GM12892 (cell line): ENCODE results near the gene SLC7A4.
A peak's percentile ranks its signal among the peaks of the same experiment; 100 is the strongest.
"Not testable (repeated sequence)": the region's sequence is repeated elsewhere in the genome, so short reads cannot be mapped to it uniquely, and the experiment has no call there.

Experiments used
- DNase-seq: peaks from one replicate; pipeline ENCODE4 v3.0.0; 2011; ENCODE audit not compliant: insufficient read length
- FAIRE-seq: peaks from 2 replicates; lab custom pipeline; 2011; peaks lifted over from hg19 to GRCh38; lab: Jason Lieb, UNC
- POLR2A ChIP-seq: IDR thresholded peaks from 2 replicates; pipeline ENCODE4 v1.6.1; 2011; ENCODE audit warnings: low read depth, low read length, control low read depth
- POLR2AphosphoS5 ChIP-seq: IDR thresholded peaks from 2 replicates; pipeline ENCODE4 v1.6.1; 2011; ENCODE audit warnings: low read depth, low read length, control low read depth
- TAF1 ChIP-seq: IDR thresholded peaks from 2 replicates; pipeline ENCODE4 v1.6.1; 2011; ENCODE audit warnings: low read depth, mild to moderate bottlenecking, control low read depth, low read length, borderline replicate concordance

SLC7A4 gene

DNA sequence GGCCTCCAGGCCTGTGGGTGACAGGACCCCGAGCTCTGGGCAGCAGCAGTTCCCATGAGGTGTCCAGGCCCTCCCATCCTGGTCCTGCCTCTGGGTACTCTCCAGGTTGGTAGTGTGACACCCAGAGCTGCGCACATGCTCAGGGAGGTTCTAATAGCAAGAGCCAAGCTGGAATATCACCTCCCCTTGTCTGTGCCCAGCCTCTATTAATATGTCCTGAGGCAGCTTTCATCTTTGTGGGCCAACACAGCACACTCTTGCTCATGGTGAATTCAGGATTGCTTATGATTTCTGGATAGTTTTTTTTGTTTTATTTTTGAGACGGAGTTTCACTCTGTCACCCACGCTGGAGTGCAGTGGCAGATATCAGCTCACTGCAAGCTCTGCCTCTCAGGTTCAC is 14.0 kb downstream of the SLC7A4 start:
- DNase-seq (no peak), FAIRE-seq (no peak)
- TF ChIP-seq POLR2A: no peak
- TF ChIP-seq POLR2AphosphoS5: no peak
- no peak for TF ChIP-seq TAF1

DNA sequence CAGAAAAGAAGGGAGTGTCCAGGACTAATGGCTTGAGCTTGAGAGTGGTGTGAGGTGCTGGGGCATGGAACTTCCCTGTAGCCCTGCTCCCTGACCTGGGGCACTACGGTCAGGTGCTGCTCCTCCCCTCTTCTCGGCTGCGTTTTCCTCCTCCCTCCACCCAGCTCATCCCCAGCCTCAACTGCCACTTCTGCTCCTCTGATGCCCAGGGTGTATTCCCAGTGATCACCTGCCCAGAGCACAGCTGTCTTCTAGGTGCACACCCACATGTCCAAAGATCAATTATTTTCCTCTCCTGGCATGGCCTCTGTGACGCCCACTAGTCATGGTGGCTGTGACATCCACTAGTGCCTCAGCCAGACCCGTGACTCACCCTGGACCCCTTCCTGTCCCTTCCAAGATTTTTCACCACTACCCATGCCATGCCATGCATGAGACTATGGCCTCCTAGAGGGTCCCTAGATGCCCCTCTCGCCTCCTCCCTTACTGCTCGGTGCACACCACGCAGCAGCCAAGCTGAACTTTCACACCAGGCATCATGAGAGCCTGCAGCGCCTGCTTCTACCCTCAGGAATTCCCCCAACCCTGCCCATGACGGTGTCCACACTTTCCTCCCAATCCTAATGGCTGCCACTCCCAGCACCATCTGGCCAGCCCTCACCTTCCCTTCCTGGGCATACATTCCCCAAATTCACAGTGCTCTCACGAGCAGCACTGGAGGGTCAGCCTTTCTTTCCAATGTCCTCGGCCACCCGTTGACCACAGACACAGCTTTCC is 15.5 kb downstream of the SLC7A4 start:
- TF ChIP-seq POLR2AphosphoS5 (no peak), POLR2A (no peak), TAF1 (no peak)
- FAIRE-seq (no peak), DNase-seq (no peak)

- DNase-seq (no peak), FAIRE-seq (no peak)
- TF ChIP-seq TAF1 (no peak), POLR2A (no peak), POLR2AphosphoS5 (no peak)
Observed at GRCh38 chr22:21015466-21016006, 16.8 kb downstream of the SLC7A4 start.

GRCh38 chr22:21014726-21015465 is 17.5 kb downstream of the SLC7A4 start, which contains the start of gene P2RX6:
Gene P2RX6 (plus strand): TSS chr22:21015165. CDS start chr22:21015175, 10 bp downstream.
- TF ChIP-seq POLR2AphosphoS5 (no peak), TAF1 (no peak), POLR2A (no peak)
- DNase-seq (no peak), FAIRE-seq (peak; percentile 48)

DNA sequence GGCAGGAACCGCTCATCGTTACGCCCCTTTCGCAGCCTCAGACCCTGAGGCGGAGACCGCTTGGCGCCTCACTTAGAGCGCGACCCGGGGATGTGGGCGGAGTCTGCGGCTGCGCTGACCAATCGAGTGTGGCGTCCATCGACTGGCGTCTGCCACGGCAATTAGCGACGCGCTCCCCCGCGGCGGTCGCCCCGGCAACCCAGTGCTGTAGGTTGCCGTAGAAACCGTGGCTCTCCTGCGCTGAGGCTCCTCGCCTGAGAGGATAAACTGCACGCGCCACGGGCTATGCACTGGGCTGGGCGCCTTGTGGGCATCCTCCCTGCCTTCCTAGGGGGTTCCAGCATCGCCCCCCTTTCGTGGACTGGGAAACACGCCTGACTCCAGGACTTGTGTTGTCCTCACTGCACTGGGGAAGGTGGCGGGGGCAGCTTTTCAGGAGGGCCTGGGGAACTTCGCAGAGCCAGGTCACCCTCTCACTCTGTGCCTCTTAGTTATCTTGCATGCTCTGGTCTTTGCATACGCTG is 18.1 kb downstream of the SLC7A4 start:
- FAIRE-seq (peak; percentile 88), DNase-seq (peak; percentile 95)
- TF ChIP-seq POLR2A (no peak), POLR2AphosphoS5 (no peak), TAF1 (no peak)

DNA sequence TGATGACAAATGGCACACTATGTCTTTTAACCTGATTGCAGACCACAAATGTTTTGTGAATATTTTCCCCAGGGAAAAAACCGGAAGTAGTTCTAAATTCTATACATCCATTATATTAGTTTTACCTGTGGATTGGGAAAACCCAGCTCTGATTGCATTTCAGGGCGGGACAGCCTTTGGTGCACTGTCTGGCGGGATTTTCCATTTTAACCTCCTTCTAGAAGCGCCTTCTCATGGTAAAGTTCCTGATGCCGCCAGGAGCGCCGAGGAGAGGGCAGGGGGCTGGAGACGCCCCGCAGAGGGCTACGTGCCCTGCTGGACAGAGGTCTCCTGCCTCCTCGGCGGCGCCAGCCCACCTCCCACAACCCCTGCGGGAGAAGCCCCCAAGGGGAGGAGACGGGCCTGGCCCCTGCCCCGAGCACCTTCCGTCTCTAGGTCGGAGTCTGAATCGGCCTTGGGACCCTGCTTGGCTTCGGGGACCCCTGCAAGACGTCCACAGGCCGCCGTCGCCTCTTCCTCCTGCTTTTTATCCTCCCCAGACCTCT is 18.6 kb downstream of the SLC7A4 start:
- DNase-seq (no peak), FAIRE-seq (no peak)
- no peak for TF ChIP-seq TAF1
- no peak for TF ChIP-seq POLR2AphosphoS5

DNA sequence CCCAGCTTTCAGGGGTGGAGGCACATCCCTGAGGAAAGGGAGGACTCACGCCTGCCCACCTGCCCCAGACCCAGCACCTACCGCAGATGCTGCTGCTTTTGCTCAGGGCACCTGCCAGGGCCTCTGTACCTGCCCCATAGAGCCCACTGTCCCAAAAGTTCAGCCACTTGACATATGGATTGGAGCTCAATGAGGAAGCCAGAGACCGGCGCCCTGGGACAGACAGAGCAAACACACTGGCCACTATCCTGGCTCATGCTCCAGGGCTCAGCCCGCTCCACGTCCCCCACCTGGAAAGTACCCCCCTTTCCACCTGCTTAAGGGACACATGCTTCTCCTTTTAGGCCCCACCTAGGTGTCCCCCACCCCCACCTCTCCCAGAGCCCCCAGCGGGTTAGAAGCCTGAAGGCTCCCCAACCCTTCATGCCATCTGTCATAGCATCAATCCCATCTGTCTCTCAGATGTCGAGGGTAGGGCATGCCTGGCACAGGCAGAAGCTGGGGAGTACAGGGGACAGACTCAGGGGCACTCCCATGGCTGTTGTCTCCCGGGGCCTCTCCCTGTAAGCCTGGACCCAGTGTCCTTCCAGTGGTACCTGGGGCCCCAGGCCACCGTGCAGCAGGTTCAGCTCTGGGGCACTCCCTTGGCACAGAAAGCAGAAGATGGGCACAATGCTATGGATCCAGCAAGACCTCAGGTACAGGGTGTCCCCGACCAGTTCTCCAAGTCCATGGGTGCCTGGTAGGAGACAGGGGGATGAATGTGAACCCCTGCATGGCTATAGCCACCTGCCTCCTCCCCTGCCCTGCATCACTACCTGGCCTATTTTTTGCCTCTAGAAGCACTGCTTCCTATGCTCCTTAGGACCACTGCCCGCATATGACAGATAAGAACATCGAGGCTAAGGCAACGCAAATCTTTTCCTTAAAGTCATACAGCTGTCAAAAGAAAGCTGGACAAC is 19.6 kb downstream of the SLC7A4 start:
- DNase-seq (no peak), FAIRE-seq (no peak)
- TF ChIP-seq TAF1 (no peak), POLR2A (no peak), POLR2AphosphoS5 (no peak)

GRCh38 chr22:21010426-21011113 is 21.8 kb downstream of the SLC7A4 start:
- DNase-seq: no peak

DNA sequence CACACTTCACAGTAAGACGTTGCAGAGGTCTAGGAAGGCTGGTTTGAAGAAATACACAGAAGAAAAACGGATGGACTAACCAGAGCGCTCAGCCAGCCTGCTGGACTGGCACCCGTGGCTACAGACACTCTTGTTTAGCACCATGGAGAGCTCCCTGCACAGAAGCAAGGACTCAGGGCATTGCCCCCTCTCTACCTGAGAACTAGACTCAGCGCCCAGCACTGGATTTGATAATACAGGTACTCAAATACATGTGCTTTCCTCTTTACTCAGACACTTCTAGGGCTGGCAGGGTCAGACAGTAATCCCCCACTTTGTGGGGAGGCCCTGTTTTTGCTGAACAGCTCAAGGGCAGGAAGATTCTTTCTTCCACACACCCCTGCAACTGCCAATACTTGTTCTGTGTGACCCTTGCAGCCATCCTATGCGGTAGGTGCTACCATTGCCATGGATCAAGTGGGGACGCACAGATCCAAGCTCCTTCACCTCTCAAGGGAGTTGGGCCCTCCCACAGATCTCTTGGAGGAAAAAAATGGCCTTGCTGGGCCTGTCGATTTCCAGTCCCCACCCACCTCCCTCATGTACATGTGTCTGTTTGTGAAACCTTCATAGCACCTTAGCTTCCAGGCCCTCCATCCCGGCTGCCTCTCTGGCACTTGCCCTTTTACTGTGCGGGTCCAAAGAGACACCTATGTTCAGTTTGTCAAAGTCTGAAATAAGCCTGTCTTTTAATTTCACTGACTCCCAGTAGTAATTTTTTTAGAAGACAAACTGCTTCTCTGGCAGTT is 22.5 kb downstream of the SLC7A4 start:
- DNase-seq (no peak), FAIRE-seq (peak; percentile 5)
- TF ChIP-seq TAF1 (no peak), POLR2AphosphoS5 (no peak), POLR2A (no peak)

More at GRCh38 chr22:21010426-21011113, 21.8 kb downstream of the SLC7A4 start:
- no peak for TF ChIP-seq POLR2A
- no peak for TF ChIP-seq POLR2AphosphoS5
- TF ChIP-seq TAF1: no peak
- FAIRE-seq: no peak

DNA sequence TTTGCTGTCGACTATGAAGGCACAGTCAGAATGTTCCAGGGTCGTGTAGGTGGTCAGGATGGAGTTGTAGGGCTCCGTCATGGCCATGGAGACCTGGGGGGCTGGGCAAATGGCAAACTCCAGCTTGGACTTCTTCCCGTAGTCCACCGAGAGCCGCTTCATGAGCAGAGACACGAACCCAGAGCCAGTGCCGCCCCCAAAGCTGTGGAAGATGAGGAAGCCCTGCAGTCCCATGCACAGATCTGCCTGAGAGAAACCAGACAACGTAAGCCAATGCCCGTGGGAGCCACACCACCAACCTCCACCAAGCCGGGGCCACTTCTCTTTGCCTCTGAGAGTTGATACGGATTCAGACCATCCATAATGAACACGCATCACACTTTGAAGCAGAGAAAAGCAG is 23.2 kb downstream of the SLC7A4 start:
- not testable (repeated sequence) for DNase-seq, FAIRE-seq
